Activated naive CD8-positive, alpha-beta T cell treated with anti-CD3 and anti-CD28 coated beads, Interleukin-2, amount 50 U/mL, for 24 hours (primary cell): ENCODE measurements around the gene CCDC136.

Experiments
- ATAC-seq: fragments of 150-1000 bp; cut with Tn5 transposase; one replicate; pipeline ENCODE4 v1.10.0; 2021
- DNase-seq: peaks from one replicate; pipeline ENCODE4 v3.0.0; 2021
- H3K27ac Mint-ChIP-seq: one replicate; pipeline ENCODE4 v1.8.0; 2021; ENCODE audit warnings: mild to moderate bottlenecking, mixed read lengths
- H3K27me3 Mint-ChIP-seq: one replicate; pipeline ENCODE4 v1.8.0; 2021; ENCODE audit warnings: mixed read lengths
- H3K36me3 Mint-ChIP-seq: one replicate; pipeline ENCODE4 v1.8.0; 2021; ENCODE audit warnings: low read depth, mixed read lengths
- H3K4me1 Mint-ChIP-seq: one replicate; pipeline ENCODE4 v1.8.0; 2021; ENCODE audit warnings: mixed read lengths
- H3K4me3 Mint-ChIP-seq: one replicate; pipeline ENCODE4 v1.8.0; 2021; ENCODE audit warnings: mild to moderate bottlenecking, moderate library complexity, mixed read lengths
- H3K9me3 Mint-ChIP-seq: one replicate; pipeline ENCODE4 v1.8.0; 2021; ENCODE audit warnings: mixed read lengths

CCDC136 gene

GRCh38 chr7:128767475-128768110, 24.2 kb upstream of the CCDC136 start:
- DNase-seq (no peak), ATAC-seq (no peak)
- Mint-ChIP-seq H3K36me3 (peaks cover 60% of the 10 kb centered on the region), H3K27me3 (no peaks in the 10 kb centered on the region), H3K27ac (no peak overlapping the region), H3K4me3 (no peak overlapping the region), H3K4me1 (no peaks in the 10 kb centered on the region), H3K9me3 (no peaks in the 10 kb centered on the region)

- no peak overlapping the region for H3K27ac Mint-ChIP-seq
Observed at GRCh38 chr7:128770233-128770632, 21.5 kb upstream of the CCDC136 start.

GRCh38 chr7:128773604-128774003, 18.2 kb upstream of the CCDC136 start:
- DNase-seq (no peak), ATAC-seq (no peak)
- peaks cover 16% of the 10 kb centered on the region for H3K9me3 Mint-ChIP-seq
- H3K4me3 Mint-ChIP-seq: no peak overlapping the region
- H3K27me3 Mint-ChIP-seq: no peaks in the 10 kb centered on the region
- no peak overlapping the region for H3K27ac Mint-ChIP-seq
- H3K36me3 Mint-ChIP-seq: peaks cover 59% of the 10 kb centered on the region
- peaks cover 20% of the 10 kb centered on the region for H3K4me1 Mint-ChIP-seq

More at GRCh38 chr7:128770233-128770632, 21.5 kb upstream of the CCDC136 start:
- no peaks in the 10 kb centered on the region for H3K27me3 Mint-ChIP-seq
- no peaks in the 10 kb centered on the region for H3K9me3 Mint-ChIP-seq
- peaks cover 70% of the 10 kb centered on the region for H3K36me3 Mint-ChIP-seq
- no peaks in the 10 kb centered on the region for H3K4me1 Mint-ChIP-seq
- ATAC-seq (no peak), DNase-seq (no peak)
- H3K4me3 Mint-ChIP-seq: no peak overlapping the region

GRCh38 chr7:128774029-128774689, 17.6 kb upstream of the CCDC136 start:
- DNase-seq (no peak), ATAC-seq (peak; percentile 7)
- Mint-ChIP-seq H3K27me3 (no peaks in the 10 kb centered on the region), H3K27ac (no peak overlapping the region), H3K36me3 (peaks cover 54% of the 10 kb centered on the region), H3K9me3 (peaks cover 16% of the 10 kb centered on the region), H3K4me1 (peaks cover 20% of the 10 kb centered on the region), H3K4me3 (no peak overlapping the region)

- ATAC-seq (peak; percentile 3), DNase-seq (no peak)
- Mint-ChIP-seq H3K4me1 (peaks cover 20% of the 10 kb centered on the region), H3K36me3 (peaks cover 50% of the 10 kb centered on the region), H3K27me3 (no peaks in the 10 kb centered on the region), H3K27ac (no peak overlapping the region), H3K9me3 (peaks cover 16% of the 10 kb centered on the region), H3K4me3 (no peak overlapping the region)
Observed at GRCh38 chr7:128774921-128775320, 16.8 kb upstream of the CCDC136 start.

GRCh38 chr7:128775744-128776474, 15.9 kb upstream of the CCDC136 start, which contains the start of gene OPN1SW:
TSS of gene OPN1SW (minus strand) at chr7:128775794. CDS start at chr7:128775781, 13 bp downstream.
- Mint-ChIP-seq H3K27ac (no peak within 1 kb of the TSS), H3K4me1 (peaks cover 20% of the 10 kb centered on the region), H3K9me3 (peaks cover 16% of the 10 kb centered on the region), H3K27me3 (no peaks in the 10 kb centered on the region), H3K4me3 (no peak within 1 kb of the TSS), H3K36me3 (peaks cover 42% of the 10 kb centered on the region)
- DNase-seq (no peak), ATAC-seq (no peak)

GRCh38 chr7:128777156-128778123, 14.3 kb upstream of the CCDC136 start:
- peaks cover 20% of the 10 kb centered on the region for H3K4me1 Mint-ChIP-seq
- H3K9me3 Mint-ChIP-seq: peaks cover 16% of the 10 kb centered on the region
- H3K4me3 Mint-ChIP-seq: no peak overlapping the region
- no peak for ATAC-seq
- peak overlapping the region; percentile 72 for H3K27ac Mint-ChIP-seq
- peaks cover 29% of the 10 kb centered on the region for H3K36me3 Mint-ChIP-seq
- no peak for DNase-seq
- H3K27me3 Mint-ChIP-seq: no peaks in the 10 kb centered on the region

GRCh38 chr7:128778946-128779345, 12.8 kb upstream of the CCDC136 start:
- Mint-ChIP-seq H3K4me3 (no peak overlapping the region), H3K9me3 (peaks cover 16% of the 10 kb centered on the region), H3K4me1 (peaks cover 20% of the 10 kb centered on the region), H3K36me3 (peaks cover 19% of the 10 kb centered on the region), H3K27ac (no peak overlapping the region), H3K27me3 (no peaks in the 10 kb centered on the region)
- ATAC-seq (no peak), DNase-seq (no peak)

GRCh38 chr7:128781126-128781525, 10.6 kb upstream of the CCDC136 start:
- ATAC-seq (no peak), DNase-seq (no peak)
- no peak overlapping the region for H3K27ac Mint-ChIP-seq
- no peak overlapping the region for H3K4me3 Mint-ChIP-seq
- H3K27me3 Mint-ChIP-seq: no peaks in the 10 kb centered on the region
- peaks cover 16% of the 10 kb centered on the region for H3K9me3 Mint-ChIP-seq
- H3K4me1 Mint-ChIP-seq: peaks cover 20% of the 10 kb centered on the region
- peaks cover 9% of the 10 kb centered on the region for H3K36me3 Mint-ChIP-seq

GRCh38 chr7:128781851-128782250, 9.9 kb upstream of the CCDC136 start:
- DNase-seq: no peak
- no peak overlapping the region for H3K27ac Mint-ChIP-seq
- H3K9me3 Mint-ChIP-seq: peaks cover 13% of the 10 kb centered on the region
- ATAC-seq: no peak
- H3K27me3 Mint-ChIP-seq: no peaks in the 10 kb centered on the region
- H3K4me1 Mint-ChIP-seq: peaks cover 14% of the 10 kb centered on the region
- no peak overlapping the region for H3K4me3 Mint-ChIP-seq
- H3K36me3 Mint-ChIP-seq: peaks cover 7% of the 10 kb centered on the region

- peak; percentile 25 for DNase-seq
- no peaks in the 10 kb centered on the region for H3K9me3 Mint-ChIP-seq
- H3K27ac Mint-ChIP-seq: peak overlapping the region; percentile 53
- H3K4me1 Mint-ChIP-seq: no peaks in the 10 kb centered on the region
- H3K4me3 Mint-ChIP-seq: no peak overlapping the region
- H3K36me3 Mint-ChIP-seq: peaks cover under 1% of the 10 kb centered on the region
- peaks cover 2% of the 10 kb centered on the region for H3K27me3 Mint-ChIP-seq
- ATAC-seq: peak; percentile 75
Observed at GRCh38 chr7:128783143-128783861, 8.5 kb upstream of the CCDC136 start.

- no peak overlapping the region for H3K4me3 Mint-ChIP-seq
- no peak overlapping the region for H3K27ac Mint-ChIP-seq
- H3K4me1 Mint-ChIP-seq: peaks cover 6% of the 10 kb centered on the region
- H3K9me3 Mint-ChIP-seq: no peaks in the 10 kb centered on the region
- no peak for ATAC-seq
- H3K27me3 Mint-ChIP-seq: peaks cover 10% of the 10 kb centered on the region
- DNase-seq: no peak
- no peaks in the 10 kb centered on the region for H3K36me3 Mint-ChIP-seq
Observed at GRCh38 chr7:128785738-128786137, 6.0 kb upstream of the CCDC136 start.

GRCh38 chr7:128788446-128789412, 3.0 kb upstream of the CCDC136 start:
- ATAC-seq (no peak), DNase-seq (no peak)
- Mint-ChIP-seq H3K27ac (no peak overlapping the region), H3K4me1 (peaks cover 6% of the 10 kb centered on the region), H3K27me3 (peaks cover 10% of the 10 kb centered on the region), H3K4me3 (no peak overlapping the region), H3K36me3 (no peaks in the 10 kb centered on the region), H3K9me3 (no peaks in the 10 kb centered on the region)
